RWPE1 (cell line): Measurements from ENCODE around the gene CNOT4.
A peak's percentile ranks its signal among the peaks of the same experiment; 100 is the strongest.

Source experiments
- CTCF ChIA-PET: fragments of 350-600 bp; sonication (Branson Sonifier 250); formaldehyde crosslinking; extraction: SDS; loops from one replicate; lab custom pipeline; 2021; lab: Yijun Ruan, JAX
- POLR2A ChIA-PET: fragments of 400-600 bp; formaldehyde crosslinking; extraction: SDS; loops from one replicate; lab custom pipeline; 2020; ENCODE audit warnings: antibody characterized with exemption; ENCODE audit not compliant: low non-redundant PET; lab: Yijun Ruan, JAX
- DNase-seq: peaks from one replicate; pipeline ENCODE4 v3.0.0; 2012; ENCODE audit warnings: low spot score
- H3K27ac ChIP-seq: fragments of 450-650 bp; 2 replicates; pipeline ENCODE4 v1.5.1; 2017
- TF ChIP-seq, protein P1 (sequence below): fragments of 450-650 bp; conservative IDR thresholded peaks from 2 replicates; pipeline ENCODE4 v1.5.1; 2017; ENCODE audit warnings: low read depth, mild to moderate bottlenecking

CNOT4 gene, protein sequence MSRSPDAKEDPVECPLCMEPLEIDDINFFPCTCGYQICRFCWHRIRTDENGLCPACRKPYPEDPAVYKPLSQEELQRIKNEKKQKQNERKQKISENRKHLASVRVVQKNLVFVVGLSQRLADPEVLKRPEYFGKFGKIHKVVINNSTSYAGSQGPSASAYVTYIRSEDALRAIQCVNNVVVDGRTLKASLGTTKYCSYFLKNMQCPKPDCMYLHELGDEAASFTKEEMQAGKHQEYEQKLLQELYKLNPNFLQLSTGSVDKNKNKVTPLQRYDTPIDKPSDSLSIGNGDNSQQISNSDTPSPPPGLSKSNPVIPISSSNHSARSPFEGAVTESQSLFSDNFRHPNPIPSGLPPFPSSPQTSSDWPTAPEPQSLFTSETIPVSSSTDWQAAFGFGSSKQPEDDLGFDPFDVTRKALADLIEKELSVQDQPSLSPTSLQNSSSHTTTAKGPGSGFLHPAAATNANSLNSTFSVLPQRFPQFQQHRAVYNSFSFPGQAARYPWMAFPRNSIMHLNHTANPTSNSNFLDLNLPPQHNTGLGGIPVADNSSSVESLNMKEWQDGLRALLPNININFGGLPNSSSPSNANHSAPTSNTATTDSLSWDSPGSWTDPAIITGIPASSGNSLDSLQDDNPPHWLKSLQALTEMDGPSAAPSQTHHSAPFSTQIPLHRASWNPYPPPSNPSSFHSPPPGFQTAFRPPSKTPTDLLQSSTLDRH

DNA sequence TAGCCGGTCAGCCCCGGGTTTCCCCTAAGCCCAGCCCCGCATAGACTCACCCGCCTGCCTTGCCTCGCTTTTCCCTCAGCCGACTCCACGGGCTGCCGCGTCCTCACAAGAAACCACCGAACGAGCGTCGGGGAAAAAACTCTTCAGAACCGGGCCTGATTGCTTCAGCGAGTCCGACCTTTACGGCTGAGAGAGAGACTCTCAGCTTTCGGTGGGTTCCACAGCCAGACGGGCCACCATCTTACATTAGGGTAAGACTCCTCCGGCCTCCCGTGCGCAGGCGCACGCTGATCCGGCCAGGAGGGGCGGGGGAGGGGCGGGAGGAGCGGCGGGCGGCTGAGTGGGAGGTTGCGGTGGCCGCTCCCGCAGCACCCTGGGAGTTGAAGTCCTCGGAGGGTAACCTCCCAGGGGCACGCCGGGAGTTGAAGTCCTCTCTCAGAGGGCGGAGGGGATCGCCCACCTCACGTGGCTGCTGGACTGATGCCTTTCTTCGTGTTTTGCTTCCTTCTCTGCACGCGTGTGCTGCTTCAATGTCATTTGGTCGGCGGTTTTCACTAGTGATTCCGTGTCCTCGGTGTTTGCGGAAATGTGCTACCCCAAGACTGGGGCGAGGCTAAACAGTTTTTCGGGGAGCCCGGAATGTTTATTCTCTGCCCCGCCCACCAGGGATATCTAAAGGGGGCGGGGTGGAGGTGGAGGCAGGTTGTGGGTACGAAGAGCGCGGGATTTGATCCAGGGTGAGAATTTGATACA lies at the start of gene CNOT4:
Gene CNOT4, minus strand, starts transcription at position 264 of the 753 bp plus-strand sequence. CDS start 71,771 bp downstream, outside the sequence.
- peak within 1 kb of the TSS; percentile 90 for H3K27ac ChIP-seq
- ChIA-PET POLR2A (no interaction called here), CTCF (no interaction called here)
- DNase-seq, result peak; percentile 93
- TF ChIP-seq, protein P1, sequence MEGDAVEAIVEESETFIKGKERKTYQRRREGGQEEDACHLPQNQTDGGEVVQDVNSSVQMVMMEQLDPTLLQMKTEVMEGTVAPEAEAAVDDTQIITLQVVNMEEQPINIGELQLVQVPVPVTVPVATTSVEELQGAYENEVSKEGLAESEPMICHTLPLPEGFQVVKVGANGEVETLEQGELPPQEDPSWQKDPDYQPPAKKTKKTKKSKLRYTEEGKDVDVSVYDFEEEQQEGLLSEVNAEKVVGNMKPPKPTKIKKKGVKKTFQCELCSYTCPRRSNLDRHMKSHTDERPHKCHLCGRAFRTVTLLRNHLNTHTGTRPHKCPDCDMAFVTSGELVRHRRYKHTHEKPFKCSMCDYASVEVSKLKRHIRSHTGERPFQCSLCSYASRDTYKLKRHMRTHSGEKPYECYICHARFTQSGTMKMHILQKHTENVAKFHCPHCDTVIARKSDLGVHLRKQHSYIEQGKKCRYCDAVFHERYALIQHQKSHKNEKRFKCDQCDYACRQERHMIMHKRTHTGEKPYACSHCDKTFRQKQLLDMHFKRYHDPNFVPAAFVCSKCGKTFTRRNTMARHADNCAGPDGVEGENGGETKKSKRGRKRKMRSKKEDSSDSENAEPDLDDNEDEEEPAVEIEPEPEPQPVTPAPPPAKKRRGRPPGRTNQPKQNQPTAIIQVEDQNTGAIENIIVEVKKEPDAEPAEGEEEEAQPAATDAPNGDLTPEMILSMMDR, result no peak

DNA sequence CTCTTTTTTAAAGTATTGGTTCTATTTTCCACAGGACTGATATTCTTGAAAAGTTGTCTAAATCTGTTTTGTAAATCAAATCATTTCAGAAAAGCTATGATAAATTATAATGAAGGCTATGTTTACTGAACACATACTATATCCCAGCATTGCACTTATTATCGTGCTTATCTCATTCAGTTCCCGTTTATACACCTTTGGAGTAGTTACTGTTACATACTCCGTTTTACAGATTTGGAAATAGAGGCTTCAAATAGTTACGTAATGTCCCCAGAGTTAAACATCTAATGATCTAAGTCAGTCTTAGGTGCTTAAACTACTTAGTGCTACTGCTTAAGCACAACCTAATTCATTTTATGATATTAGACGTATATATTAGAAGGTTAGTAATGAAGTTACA lies 49.0 kb upstream of the CNOT4 start:
- TF ChIP-seq, protein P1, result no peak
- no peak for DNase-seq
- no peak overlapping the region for H3K27ac ChIP-seq
- ChIA-PET POLR2A (no interaction called here), CTCF (no interaction called here)

DNA sequence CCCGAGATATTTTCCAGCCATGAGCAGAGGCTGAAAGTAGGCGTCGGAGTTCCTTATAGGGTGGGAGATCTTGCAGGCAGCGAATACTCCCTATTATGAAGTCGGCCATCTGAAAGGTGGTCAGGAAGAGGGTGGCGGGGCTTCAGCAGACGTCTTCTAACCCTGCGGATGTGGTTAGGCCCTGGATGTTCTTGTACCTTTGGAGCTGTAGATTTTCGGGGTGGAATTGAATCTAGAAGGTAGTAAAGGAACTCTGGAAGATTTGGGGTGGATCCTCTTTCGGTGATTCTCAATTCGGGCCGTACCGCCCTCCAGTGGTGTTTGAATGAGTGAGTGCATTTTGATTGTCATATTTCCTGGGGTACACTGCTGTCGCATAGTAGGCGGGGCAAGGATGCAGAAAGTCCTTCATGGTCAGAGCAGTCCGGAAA lies 48.5 kb upstream of the CNOT4 start:
- DNase-seq, result peak; percentile 66
- POLR2A ChIA-PET, result no interaction called here
- TF ChIP-seq, protein P1, result peak; percentile 81
- H3K27ac ChIP-seq, result peak overlapping the region; percentile 94
- CTCF ChIA-PET, result interaction anchor here (0.7 kb wide), 1 partner anchor 203 kb away, joined by 3 read pairs; no protein-coding TSS in a partner anchor

DNA sequence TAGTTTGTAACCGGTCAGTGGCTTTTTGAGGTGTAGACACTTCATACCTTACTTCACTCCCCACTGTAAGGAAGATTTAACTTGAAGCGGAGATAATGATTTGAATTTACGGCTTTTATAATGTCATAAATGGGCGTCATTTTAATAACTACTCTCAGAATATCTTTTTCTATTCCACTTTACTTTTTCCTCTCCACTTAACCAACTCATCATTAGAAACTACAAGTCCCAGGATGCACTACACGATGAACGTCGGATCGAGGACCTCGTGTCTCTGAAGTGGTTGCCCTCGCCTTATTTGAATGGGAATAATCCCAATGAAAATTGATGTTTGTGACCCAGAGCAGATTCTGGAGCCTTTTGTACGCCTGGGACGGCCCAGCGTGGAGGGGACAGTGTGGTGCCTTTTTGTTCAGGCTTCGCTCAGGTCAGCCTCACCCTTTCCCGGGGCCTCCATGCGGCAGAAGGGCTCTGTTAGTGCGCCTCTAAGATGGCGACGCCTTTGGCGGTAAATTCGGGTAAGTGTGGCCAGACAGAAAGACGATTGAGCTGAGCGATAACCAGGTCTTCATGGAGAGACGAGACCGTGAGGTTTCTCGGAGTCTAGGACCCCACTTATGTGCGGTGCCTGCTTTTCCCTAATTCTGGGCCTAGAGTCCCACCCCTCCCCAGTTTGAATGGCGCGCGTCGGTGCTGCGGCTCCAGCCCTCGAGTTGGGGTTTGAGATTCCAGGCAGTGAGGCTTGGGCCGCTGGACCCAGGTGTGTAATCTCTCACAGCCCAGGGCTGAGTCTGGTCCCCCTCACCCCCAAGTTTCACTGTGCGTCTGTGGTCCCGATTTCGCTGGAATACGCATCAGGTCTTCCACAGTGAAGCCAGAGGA lies 47.8 kb upstream of the CNOT4 start, which contains the start of gene NUP205:
Gene NUP205, plus strand, starts transcription at position 463 of the 882 bp plus-strand sequence. Its CDS starts 28 bp downstream, at position 491.
- ChIA-PET POLR2A (no interaction called here), CTCF (interaction anchor here (0.6 to 0.7 kb wide), 2 partner anchors 202 to 283 kb away, joined by 3 read pairs; no protein-coding TSS in a partner anchor)
- H3K27ac ChIP-seq, result peak within 1 kb of the TSS; percentile 94
- TF ChIP-seq, protein P1, result no peak
- peak; percentile 75 for DNase-seq

DNA sequence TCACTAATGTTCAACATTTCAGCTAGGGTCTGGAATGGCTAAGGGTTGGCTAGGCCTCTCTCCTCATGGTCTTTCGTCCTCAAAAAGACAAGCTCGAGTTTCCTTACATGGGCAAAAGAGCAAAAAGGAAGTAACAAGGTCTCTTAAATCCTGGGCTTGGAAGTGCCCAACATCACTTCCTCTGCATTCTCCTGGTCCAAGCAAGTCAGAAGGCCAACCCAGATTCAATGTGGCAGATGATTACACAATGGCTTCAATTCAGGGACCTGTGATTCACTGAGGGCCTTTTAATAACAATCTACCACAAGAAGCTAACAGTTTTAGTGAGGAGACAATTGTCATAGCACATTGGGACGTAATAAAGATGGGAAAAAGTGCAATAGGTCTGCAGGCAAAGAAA lies 43.4 kb upstream of the CNOT4 start:
- ChIA-PET POLR2A (no interaction called here), CTCF (no interaction called here)
- no peak for DNase-seq
- no peak overlapping the region for H3K27ac ChIP-seq
- TF ChIP-seq, protein P1, result no peak
